HG02763 (cell line): ENCODE results near the gene NTPCR.

Experiments
- ATAC-seq: cut with Tn5 transposase; IDR thresholded peaks from one replicate; pipeline ENCODE4 v1.9.1; 2021; ENCODE audit warnings: mild to moderate bottlenecking, moderate library complexity; ENCODE audit not compliant: unreplicated experiment

The NTPCR gene

DNA sequence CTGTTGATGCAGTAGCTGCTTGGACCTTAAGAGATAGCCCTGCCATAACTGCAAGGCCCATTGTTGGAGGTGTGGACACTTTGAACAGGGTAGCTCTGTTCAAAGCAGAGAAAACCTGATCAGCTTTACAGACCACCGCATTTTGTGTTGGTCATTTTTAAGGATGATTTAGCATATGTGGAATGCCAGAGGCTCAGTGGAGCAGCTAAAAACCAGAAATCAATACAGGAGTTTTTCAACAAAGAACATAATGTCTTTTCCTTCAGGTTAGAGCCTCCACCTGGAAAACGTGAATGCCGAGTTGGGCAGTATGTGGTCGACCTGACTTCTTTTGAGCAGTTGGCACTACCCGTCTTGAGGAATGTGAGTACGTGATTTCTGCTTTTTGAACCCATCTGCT is 5.7 kb downstream of the NTPCR start:
- no peak for ATAC-seq

DNA sequence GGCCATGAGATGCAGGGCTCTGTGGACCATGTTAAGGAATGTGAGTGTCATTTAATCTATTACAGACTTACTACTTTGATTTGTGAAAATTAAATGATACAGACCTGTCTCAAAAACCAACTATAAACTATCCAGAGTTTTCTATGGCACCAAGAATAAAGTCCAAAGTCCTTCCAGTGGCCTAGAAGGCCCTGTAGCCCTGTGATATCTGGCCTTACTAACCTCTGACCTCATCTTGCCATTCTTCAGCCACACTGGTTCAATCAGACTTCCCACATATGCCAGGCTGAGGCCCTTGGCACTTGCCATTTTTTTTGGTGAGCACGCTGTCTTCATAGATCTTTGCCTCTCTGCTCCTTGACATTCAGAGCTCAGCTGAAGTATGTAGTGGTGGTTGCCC is 7.7 kb downstream of the NTPCR start:
- ATAC-seq: no peak

DNA sequence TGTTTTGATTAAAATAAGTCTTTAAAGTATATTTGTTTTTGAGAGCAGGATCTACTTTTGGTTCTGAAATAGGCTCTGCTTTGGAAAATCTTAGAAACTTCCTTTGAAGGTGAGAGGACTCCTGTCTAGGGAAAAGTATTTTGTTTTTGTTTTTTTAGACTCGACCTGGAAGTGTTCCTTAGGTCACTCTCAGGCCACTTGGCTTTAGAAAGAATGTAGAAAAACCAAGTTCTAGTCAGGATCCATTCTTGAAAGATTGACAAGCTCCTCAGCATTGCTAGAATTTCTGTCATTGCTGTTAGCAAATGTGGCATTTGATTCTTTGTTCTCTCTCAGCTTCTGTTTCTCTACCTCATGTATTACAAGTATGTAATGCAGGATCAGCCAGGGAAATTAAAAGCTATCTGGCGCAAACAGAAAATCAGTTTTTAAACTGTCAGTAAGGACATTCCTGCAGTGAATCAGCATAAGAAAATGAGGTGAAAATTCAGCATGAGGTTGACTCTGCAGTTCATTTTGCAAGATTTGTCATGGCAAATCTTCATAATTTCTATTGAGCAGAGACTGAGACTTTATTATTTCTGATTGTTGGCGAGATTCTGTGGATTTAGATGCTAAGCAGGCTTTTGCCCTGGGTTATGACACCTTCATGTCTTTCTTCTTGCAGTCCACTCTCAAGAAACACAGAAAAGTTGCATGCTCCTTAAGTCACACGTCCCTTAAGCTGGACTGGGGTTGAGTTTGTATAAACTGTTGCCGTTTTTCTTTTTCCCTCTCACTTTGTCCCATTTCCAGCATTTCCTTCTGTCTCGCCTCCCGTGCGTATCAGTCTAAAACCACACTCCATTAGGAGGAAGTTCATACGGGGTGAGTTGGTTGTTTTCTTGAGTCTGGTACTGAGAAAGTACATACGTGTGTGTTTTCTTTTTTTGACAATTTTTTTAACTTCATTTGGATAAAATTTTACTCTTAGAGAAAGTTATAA is 12.6 kb downstream of the NTPCR start:
- no peak for ATAC-seq

DNA sequence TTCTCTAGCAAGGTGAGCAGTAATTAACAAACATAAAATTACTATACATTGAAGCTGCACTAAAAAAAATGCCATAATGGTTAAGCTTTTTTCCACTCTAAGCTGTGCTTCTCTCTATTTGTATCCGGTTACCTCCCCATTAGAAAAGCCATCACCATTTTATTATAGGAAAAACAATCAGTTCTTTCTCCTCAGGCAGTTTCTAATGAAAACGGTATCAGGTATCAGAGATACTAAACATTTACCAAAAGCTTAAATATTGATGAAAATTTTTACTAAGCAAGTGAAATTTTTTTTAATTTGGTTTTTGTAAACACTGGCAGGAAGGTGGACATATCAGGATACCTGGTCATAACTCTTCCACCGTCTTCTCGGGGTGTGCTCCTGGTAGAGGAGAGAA is 14.2 kb downstream of the NTPCR start:
- ATAC-seq: no peak

DNA sequence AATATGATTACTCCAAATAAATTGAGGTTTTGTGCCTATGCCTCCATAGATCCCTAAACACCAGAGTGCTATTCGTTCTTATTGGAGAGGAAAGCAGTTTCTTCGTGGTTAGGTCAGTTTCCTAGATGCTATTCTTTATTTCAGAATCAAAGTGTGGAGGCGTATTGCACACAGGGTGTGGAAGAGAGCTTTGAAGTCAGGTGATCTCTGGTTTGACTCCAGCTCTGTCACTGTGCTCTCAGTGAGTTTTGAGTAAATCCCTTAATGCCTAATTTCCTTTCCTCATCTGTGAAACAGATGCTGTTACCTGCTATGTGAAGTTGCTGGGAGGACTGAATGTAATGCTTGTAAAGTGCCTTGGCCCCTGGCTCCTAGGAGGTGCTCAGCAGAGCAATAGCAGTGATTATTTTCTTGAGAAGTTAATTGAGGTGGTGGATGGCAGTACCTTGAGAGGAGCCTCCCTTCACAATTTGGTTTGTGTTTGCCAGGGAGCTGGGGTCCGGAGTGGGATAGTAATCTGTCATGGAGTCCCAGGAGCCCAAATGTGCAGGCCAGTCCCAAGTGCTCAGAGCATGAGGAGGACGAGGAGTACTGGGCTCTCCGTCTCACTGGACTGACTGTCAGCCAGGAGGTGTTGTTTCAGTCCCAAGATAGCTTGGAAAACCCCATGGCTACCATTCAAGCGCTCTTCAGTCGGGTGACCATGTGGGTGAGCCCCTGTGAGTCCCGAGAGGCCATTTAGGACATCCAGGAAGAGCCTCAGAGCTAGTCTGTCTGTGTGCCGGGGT is 14.9 kb downstream of the NTPCR start:
- no peak for ATAC-seq

DNA sequence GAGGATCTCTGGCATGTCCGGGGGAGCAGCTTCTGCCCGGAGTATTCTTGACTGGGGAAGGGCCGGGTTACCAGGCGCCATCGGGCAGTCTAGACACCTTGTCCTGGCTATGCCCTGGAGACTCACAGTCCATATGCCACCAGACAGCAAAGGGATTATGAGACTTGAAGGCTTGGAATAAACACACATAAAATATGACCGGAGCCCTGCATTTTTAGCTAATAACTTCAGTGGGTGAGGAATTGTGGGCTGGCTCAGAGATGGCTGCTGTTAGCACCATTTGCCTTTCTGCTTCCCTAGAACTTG is 15.5 kb downstream of the NTPCR start:
- no peak for ATAC-seq

DNA sequence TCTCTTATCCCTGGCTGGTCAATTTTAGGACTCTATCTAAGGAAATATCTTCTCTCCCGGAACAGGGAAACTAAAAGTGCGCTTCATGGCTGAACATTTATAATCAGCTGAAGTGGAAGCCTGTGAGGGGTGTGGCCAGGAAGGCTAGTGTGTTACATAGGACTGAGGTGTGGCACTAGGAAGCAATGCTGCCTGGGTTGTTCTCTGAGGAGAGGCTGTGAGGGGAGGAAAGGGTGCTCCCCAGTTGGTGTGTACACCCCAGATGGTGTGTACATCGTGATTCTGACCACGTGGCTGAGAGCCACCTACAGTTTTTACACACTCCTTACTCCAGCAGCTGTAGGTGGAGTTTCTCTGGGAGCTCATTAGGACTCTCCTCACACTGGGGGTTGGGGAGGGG is 16.3 kb downstream of the NTPCR start:
- no peak for ATAC-seq

DNA sequence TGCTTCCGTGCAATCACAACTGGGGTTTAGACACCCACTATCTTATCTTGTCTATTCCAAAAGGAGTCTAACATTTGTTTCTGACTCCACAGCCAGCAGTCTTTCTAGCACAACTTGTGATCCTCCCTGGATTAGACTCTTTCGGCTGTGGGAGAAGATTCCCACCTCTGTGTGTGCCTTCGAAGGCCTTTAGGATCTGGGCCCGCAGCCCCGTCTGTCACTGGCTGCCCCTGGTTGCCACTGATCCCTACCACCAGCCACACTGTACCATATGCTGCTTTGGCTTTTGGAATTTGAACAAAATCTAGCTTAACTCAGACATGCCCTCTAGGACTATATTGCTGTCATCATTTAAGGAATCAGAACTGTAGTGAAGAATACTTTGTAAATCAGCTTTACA is 18.0 kb downstream of the NTPCR start:
- ATAC-seq: no peak

DNA sequence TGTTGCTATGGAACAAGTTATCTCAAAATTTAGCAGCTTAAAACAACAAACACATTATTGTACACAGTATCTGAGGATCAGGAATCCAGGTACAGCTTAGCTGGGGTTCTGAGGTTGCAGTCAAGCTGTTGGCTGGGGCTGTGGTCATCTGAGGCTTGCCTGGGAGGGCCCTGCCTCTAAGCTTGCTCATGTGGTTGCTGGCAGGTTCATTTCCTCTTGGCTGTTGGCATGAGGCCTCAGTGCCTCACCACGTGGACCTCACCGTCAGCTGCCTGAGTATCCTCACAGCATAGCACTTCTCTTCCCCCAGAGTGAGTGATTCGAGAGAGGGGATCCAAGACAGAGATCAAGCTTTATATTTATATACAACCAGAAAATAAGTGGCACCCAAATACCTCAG is 18.6 kb downstream of the NTPCR start:
- peak; percentile 49 for ATAC-seq

DNA sequence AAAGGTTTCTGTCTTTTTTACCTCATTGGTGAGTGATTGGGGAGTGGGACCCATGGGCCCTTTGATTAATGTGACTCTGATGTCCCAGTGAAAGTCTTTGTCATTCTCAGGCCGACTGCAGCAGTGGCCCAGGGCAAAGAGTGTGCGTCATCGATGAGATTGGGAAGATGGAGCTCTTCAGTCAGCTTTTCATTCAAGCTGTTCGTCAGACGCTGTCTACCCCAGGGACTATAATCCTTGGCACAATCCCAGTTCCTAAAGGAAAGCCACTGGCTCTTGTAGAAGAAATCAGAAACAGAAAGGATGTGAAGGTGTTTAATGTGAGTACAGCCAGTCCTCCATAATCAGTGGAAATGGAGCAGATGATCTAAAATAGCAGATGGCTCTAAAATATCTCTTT is 19.4 kb downstream of the NTPCR start:
- ATAC-seq: no peak

DNA sequence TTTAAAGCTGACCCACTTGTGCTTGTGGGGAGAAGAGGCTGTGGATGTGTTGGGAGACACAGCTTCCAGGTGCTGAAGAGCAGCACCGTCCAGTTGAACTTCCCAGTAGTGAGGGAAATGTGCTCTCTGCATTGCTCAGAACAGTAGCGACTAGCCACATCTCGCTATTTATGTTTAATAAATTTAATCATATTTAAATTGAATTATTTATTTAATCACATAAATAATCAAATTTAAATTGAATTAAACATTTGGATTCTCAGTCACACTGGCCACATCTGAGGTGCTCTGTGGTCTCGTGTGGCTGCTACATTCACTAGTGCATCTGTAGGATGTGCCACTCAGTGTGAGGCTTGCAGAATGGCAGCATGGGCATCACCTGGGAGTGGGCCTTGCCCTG is 20.1 kb downstream of the NTPCR start:
- no peak for ATAC-seq

DNA sequence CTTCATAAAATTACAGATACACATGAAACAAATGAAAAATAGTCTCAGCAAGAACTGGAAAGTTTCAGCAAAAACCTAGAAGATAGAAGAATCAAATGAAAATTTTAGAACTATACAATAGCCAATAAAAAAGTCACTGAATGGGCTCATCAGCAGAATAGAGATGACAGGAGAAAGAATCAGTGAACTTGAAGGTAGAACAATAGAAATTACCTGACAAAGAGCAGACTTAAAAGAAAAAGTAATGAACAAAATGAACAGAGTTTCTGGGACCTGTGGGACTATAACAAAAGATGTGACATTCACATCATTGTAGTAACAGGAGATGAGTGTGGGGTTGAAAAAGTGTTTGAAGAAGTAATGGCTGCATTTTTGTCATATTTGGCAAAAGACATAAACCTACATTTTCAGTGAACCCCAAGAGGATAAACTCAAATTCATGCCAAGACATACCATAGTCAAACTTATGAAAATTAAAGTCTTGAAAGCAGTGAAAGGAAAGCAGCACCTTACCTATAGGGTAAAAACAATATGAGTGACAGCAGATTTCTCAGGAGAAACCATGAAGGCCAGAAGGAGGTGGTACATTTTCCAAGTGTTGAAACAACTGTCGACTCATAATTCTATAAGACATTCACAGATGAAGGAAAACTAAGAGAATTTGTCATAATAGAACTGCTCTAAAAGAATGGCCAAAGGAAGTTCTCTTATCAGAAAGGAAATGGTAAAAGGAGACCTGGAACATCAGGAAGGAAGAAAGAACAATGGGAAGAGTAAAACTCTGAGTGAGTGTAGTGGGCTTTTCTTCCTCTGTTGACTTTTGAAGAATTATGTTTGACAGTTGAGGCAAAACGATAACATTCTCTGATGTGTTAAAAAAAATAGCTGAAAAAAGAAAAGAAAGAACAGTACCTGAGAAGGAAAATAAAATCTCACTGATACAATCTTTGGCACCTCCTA is 23.5 kb downstream of the NTPCR start:
- ATAC-seq: no peak

DNA sequence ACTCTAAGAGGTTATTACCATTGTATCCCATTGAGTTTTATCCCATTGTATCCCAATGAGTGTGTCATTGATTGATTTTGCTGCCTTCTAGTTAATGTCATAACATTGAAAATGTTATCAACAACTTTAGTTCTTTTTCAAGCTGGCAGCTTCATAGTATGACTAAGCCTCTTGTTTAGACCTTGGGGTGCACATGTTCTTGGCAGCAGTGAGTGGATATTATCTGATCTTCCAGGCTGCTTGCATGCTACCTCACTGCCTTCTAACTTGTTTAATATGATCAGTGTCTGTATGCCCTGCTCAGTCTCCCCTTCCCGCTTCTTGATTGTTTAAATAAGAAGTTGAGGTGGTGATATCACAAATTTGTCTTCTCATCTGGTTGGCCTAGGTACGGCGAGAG is 24.6 kb downstream of the NTPCR start:
- no peak for ATAC-seq

DNA sequence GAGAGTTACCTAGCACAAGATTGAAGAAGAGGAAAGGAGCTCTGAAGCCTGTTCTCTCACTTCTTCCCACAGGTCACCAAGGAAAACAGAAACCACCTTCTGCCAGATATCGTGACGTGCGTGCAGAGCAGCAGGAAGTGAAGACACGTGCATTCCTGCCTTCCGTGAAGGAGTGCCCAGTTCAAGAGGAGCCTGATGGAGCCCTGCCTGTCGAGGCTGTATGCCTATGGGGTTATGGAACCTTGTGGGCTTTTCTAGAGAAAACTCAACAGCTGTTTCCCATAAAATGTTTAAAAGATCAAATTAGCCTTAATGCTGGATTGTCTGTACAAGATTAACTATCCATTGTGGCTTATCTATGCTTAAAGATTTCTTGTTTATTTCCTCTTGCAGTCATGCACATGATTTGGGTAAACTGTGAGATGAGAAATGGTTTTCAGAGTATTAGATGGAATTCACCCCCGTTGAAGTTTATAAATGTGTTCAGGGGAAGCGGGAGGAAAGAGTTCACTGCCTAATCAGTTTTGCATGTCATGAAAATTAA is 27.8 kb downstream of the NTPCR start:
- no peak for ATAC-seq

DNA sequence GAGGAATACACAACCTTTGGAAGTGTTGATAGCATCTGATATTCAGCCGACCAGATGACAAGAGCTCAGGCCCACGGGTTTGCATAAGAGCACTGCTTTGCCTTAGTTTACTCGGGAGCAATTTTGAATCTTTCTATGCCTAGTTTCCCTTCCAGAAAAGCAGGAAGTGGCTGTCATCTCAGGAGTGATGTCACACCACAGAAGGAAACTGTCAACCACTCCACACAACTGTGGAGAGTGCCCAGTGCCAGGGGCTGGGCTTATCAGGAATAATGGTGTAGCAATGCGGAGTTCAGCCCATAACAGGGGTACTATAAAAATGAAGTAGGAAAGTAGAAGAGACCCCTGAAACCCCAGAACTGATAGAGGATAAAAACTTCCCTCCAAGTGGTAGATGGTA is 28.4 kb downstream of the NTPCR start:
- no peak for ATAC-seq

DNA sequence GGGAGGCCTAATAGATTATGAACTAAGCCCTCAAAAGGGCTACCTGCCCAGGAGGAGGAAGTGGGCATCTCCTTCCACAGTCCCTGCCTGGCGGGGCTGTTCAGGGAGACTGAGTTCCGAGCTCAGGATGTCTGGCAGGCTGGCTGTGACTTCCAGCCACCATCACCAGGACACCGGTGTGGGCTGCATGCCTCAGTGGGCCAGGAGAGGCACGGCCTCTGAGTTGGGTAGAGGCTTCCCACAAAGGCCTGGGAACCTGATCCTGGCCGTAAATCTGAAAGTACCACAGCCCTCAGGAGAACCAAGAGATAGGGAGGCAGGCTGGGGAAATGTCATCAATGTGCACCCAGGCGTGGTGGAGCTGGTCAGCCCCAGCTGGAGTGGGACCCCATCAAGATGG is 29.1 kb downstream of the NTPCR start:
- no peak for ATAC-seq

DNA sequence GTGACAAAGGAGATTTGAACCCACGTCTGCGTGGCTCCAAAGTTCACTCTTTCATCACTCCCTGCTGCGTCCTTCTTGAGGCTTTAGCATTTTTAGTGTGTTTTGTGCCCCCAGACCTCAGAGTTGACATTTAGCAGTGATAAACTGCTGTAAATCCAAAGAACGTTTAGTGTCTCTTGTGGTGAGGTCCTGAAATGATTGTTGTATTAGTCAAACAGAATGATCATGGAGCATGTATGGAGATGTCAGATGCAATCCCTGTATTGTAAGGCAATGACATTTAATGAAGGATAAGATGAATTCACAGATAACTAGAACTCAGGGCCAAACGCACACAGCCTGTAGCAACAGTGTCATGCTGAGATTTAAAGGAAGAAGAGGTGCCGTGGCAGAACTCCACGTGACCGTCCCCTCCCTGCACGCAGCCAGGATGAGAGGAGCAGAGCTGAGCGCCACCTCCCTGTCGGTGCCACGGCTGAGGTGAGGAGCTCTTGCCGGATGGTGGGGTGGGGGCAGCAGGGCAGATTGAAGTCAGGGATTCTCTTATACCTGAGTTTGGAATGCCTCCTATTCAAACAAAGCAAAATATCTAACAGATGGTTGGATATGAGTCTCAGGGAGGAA is 30.1 kb downstream of the NTPCR start:
- ATAC-seq: no peak

DNA sequence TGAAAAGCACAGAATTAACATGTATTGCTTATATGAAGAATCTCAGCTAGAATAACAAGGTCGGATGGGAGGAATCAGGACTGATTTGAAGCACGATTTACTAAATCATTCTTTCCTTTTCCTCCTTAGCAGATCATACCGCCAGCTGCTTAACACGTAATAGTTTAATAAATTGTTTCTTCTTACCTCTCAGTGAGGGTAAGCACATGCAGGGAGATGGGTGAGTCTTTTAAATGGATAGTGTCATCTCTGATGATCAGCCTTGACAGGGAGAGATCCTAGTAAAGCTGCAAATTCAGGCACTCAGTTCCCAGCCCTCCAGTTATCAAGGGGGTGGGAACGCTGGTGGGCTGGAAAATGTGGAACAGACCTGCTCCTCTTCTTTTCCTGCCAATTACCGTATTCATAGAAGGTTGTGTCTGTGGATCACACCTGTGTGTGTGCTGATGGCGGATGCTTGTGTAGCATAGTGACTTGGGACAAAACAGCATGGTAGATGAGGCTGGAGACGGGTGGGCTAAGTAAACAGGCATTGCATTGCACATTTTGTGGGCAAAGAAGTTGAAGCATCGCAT is 30.7 kb downstream of the NTPCR start:
- no peak for ATAC-seq

DNA sequence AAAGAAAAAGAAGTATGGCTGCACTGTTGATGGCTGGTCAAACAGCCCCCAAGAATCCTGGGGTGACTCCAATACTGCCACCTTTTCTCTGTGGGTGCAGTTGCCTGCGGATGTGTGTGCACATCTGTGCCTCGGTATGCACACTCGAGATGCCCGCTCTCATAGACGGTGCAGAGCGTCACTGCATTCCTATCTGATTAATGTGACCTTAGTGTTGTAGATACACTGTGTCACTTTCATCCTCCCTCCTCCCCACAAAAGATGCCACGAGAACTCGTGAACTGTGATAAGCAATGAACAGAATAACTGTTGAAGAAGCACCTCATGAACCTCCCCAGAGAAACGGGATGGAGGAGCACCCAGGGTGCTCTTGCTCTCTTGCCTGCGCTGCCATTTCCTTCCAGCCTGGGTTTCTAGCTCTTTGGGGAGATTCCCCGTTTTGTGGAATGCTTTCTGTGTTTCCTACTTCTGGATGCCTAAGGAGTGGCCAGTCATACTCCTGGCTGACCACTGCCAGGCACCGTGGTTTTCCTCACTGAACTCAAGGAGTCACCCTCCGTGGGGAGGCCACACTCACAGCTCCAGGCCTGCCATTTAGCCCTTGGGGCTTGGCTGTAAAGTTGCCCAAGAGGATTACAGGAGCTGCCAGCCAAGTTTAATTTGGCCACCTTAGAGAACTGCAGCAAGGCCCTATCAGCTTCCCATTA is 32.0 kb downstream of the NTPCR start:
- ATAC-seq: no peak
